ENCODE measurements around the gene TOMM70.
"Not testable (repeated sequence)": the region's sequence is repeated elsewhere in the genome, so short reads cannot be mapped to it uniquely, and the experiment has no call there.

TOMM70 gene

GRCh38 chr3:100400780-100401673 is at the start of gene TOMM70, which contains the start of gene LNP1:
TOMM70 (minus strand) TSS chr3:100401089; CDS start chr3:100400949, 140 bp downstream.
LNP1 (plus strand) TSS chr3:100401539; CDS start chr3:100429730, 28,191 bp downstream.
- peak; percentile 91 for DNase-seq (ENCODE audit: low spot score)

DNA sequence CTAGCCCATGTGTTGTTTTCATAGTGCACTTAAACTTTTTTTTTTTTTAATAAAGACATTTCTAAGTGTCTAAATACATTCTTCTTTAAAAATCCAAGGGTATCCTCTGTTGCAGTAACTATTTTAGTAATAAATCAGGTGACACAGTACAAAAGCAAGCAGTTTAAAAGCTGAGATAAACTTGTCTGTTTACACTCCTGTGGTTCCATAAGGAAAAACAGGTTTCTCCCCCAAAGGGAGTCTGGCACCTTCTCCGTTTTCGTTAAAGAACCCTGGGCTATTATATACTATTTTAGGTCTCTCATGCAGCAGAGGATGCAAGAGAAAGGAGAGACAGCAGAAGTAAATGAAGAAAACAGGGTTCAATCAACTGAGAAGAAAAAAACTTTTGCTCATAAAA is 48.3 kb upstream of the TOMM70 start:
- no peak for DNase-seq (ENCODE audit: low spot score)

GRCh38 chr3:100448079-100448478 is 47.2 kb upstream of the TOMM70 start:
- DNase-seq (ENCODE audit: low spot score), result no peak

GRCh38 chr3:100447067-100447466 is 46.2 kb upstream of the TOMM70 start:
- not testable (repeated sequence) for DNase-seq (ENCODE audit: low spot score)

- no peak for DNase-seq (ENCODE audit: low spot score)
Observed at GRCh38 chr3:100443690-100444089, 42.8 kb upstream of the TOMM70 start.

- DNase-seq (ENCODE audit: low spot score), result no peak
Observed at GRCh38 chr3:100440895-100441294, 40.0 kb upstream of the TOMM70 start.

GRCh38 chr3:100438623-100438974 is 37.7 kb upstream of the TOMM70 start:
- DNase-seq (ENCODE audit: low spot score), result no peak

DNA sequence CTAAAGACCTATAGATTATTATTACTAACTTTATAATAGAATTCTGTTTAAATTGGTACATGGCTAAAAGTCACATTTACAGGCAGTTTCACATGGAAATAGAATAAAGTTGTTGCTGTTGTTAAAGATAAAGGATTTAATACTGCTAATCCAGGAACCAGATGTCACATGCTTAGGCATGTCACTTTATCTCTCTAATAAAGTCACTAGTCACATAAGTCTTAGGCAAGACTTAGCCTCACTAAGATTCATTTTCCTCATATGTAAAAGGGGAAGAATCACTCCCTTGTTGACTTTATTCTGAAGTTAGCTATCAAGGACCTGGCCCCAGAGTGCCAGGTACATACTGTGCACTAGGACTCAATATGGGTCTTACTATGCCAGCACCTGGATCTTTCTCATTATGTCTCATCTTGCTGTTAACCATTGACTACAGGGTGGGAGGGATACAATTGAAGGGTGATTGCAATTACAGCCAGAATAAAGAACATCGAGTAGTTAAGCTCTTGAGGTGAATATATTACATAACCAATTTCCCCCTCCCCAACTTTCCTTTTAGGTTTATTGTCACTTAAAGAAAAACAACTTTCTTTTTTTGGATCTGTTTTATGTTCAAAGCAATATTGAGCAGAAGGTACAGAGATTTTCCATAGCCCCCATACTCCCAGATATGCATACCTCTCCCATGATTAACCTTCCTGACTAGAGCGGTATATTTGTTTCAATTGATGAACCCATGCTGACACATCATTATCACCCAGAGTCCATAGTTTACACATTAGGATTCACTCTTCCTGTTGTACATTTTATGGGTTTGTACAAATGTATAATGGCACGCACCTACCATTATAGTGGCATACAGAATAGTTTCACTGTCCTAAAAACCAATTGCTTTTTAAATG is 37.1 kb upstream of the TOMM70 start:
- DNase-seq (ENCODE audit: low spot score), result no peak

- no peak for DNase-seq (ENCODE audit: low spot score)
Observed at GRCh38 chr3:100436951-100437350, 36.1 kb upstream of the TOMM70 start.

DNA sequence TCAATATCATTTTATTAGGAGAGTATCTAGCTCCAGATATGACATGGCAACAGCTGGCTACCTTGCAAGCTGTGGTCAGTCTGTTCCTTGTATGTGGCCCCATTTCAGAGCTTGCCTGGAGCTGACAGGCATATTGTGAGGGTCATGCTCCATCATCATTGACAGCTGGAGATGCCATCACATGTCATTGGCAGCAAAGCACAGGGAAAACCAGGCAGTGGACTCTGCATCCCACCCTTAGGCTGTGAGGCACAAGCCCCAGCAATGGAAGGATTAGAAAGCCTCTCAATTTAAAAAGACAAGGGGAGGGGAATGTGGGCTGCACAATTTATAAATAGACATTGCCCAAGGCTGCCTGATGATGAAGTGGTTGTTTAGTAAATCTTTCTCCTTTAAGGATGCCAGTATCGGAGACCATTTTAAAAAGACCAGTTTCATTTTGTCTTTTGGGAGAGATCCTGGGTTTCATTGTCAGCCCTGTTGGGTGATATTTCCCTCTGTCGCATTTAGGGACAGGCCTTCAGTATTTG is 28.4 kb upstream of the TOMM70 start:
- DNase-seq (ENCODE audit: low spot score), result no peak

DNA sequence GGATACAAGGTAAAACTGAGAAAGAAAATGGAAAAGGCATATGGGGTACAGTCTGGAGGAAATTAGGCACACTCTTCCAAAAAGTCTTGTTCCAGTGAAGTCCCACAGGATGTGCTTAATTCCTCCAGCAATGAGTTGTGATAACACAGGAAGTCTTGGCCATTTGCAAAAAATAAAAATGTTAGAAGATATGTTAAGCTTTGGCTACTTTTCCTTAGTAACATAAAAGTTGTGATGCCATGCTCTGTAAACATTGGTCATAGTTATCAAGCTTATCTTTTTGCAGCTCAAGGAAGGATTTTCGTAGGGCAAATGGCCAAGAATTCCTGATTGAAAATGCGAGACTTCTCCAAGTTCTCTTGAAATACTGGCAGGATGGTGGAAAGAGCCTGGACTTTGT is 26.8 kb upstream of the TOMM70 start:
- no peak for DNase-seq (ENCODE audit: low spot score)

GRCh38 chr3:100426067-100426682 is 25.3 kb upstream of the TOMM70 start:
- no peak for DNase-seq (ENCODE audit: low spot score)

DNA sequence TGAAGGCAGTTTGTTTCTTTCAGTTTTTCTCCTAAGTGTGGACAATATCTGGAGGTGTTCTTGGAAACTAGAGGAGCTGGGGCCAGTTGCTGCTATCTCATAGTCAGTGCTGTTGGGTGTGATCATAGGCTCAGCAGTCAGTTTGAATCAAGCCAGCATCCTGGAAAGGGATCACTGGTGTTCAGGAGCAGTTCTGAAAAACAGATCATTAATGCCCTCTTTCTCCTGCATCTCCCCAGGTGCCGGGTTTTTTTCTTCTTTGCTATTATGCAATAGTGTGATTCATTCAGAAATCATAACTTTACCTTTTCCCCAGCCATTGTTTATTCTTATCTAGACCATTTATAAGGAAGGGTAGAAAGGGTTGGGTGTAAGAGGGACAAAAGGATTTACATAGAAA is 24.4 kb upstream of the TOMM70 start:
- DNase-seq (ENCODE audit: low spot score), result no peak

DNA sequence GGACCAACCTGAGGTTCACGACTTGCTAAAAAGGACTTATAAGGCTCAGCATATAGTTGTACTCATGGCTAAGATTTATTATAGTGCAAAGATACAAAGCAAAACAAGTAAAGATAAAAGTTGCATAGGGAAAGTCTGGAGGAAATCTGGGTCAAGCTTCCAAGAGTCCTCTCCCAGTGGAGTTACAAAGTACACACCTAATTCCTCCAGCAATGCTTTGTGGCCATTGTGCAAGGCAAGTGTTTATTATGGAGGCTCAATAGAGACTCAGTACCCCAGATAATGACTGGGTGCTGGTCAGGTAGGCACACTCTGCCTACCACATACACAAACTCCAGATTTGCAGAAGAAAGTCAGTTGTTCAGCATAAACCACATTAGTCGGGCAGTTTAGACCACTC is 23.4 kb upstream of the TOMM70 start:
- no peak for DNase-seq (ENCODE audit: low spot score)

DNA sequence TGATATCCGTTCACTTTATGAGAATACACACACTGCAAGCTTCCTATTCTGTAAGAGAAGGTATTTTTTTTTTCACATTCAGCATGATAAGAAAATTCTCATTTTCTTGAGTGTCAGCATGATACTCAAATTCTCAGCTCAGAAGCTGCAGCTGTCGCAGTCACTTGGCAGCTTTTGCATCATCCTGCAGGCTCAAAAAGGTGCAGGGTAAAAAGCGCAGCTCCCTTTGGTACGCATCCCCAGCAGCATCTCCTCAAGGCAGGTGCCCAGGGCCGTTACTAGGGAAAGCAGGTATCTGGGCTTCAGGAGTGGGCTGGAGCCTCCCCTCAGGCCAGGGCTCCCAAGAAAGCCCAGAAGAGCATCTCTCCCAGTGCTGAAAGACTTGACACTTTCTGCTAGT is 22.7 kb upstream of the TOMM70 start:
- DNase-seq (ENCODE audit: low spot score), result no peak

DNA sequence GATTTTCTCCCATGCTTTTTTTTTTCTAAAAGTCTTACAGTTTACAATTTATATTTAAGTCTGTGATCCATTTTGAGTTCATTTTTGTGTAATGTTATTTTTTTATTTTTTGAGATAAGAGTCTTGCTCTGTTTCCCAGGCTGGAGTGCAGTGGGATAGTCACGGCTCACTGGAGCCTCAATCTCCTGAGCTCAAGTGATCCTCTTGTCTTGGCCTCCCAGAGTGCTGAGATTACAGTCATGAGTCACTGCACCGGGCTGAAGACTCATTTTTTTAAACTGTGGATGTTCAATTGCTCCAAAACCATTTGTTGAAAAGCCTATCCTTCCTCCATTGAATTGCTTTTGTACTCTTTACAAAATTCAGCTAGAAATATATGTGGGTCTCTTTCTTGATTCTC is 20.0 kb upstream of the TOMM70 start:
- no peak for DNase-seq (ENCODE audit: low spot score)

- DNase-seq (ENCODE audit: low spot score), result no peak
Observed at GRCh38 chr3:100419406-100419805, 18.5 kb upstream of the TOMM70 start.

DNA sequence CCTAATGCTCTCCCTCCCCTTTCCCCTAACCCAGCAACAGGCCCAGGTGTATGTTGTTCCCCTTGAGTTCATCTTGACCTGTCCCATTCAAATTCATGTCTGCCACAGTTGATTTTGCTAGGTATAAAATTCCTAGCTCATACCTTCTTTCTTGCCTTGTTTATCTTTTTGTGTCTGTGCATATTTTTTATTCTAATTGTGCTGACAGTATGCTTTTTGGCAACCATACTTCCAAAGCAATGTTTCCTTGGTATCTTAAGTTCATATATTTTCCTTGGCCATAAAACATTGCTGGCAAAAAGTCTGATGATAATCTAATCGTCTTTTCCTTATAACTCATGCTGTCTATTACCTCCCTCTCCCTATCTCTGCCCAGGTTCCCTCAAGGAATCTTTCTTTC is 16.0 kb upstream of the TOMM70 start:
- DNase-seq (ENCODE audit: low spot score), result no peak

- no peak for DNase-seq (ENCODE audit: low spot score)
Observed at GRCh38 chr3:100416176-100416575, 15.3 kb upstream of the TOMM70 start.

- DNase-seq (ENCODE audit: low spot score), result no peak
Observed at GRCh38 chr3:100413613-100414012, 12.7 kb upstream of the TOMM70 start.

GRCh38 chr3:100412912-100413590 is 12.2 kb upstream of the TOMM70 start:
- no peak for DNase-seq (ENCODE audit: low spot score)

All from iPS-NIHi11 (cell line).